Measurements from ENCODE around the gene DFFA.
"Not testable (repeated sequence)": the region's sequence is repeated elsewhere in the genome, so short reads cannot be mapped to it uniquely, and the experiment has no call there.

The DFFA gene

GRCh38 chr1:10472220-10473144 lies at the start of gene DFFA:
Gene DFFA (minus strand): TSS chr1:10472529. CDS start chr1:10472458, 71 bp downstream.
- DNase-seq (ENCODE audit: low spot score), result peak; percentile 96

GRCh38 chr1:10521537-10522157 lies 49.3 kb upstream of the DFFA start:
- no peak for DNase-seq (ENCODE audit: low spot score)

GRCh38 chr1:10520952-10521351 lies 48.6 kb upstream of the DFFA start:
- DNase-seq (ENCODE audit: low spot score), result no peak

- no peak for DNase-seq (ENCODE audit: low spot score)
Observed at GRCh38 chr1:10520497-10520896, 48.2 kb upstream of the DFFA start.

- no peak for DNase-seq (ENCODE audit: low spot score)
Observed at GRCh38 chr1:10519016-10519417, 46.7 kb upstream of the DFFA start.

GRCh38 chr1:10517677-10517982 lies 45.3 kb upstream of the DFFA start:
- no peak for DNase-seq (ENCODE audit: low spot score)

GRCh38 chr1:10516925-10517676 lies 44.8 kb upstream of the DFFA start:
- DNase-seq (ENCODE audit: low spot score), result no peak

- no peak for DNase-seq (ENCODE audit: low spot score)
Observed at GRCh38 chr1:10515976-10516750, 43.8 kb upstream of the DFFA start.

GRCh38 chr1:10515301-10515975 lies 43.1 kb upstream of the DFFA start:
- no peak for DNase-seq (ENCODE audit: low spot score)

- DNase-seq (ENCODE audit: low spot score), result peak; percentile 34
Observed at GRCh38 chr1:10514490-10515235, 42.3 kb upstream of the DFFA start.

GRCh38 chr1:10513199-10513598 lies 40.9 kb upstream of the DFFA start:
- no peak for DNase-seq (ENCODE audit: low spot score)

GRCh38 chr1:10511494-10511885 lies 39.2 kb upstream of the DFFA start:
- DNase-seq (ENCODE audit: low spot score), result no peak

GRCh38 chr1:10510520-10511493 lies 38.5 kb upstream of the DFFA start:
- peak; percentile 74 for DNase-seq (ENCODE audit: low spot score)

- no peak for DNase-seq (ENCODE audit: low spot score)
Observed at GRCh38 chr1:10509809-10510509, 37.6 kb upstream of the DFFA start.

- no peak for DNase-seq (ENCODE audit: low spot score)
Observed at GRCh38 chr1:10508511-10508951, 36.2 kb upstream of the DFFA start.

GRCh38 chr1:10507111-10507879 lies 35.0 kb upstream of the DFFA start:
- DNase-seq (ENCODE audit: low spot score), result peak; percentile 85

GRCh38 chr1:10506677-10507047 lies 34.3 kb upstream of the DFFA start:
- DNase-seq (ENCODE audit: low spot score), result no peak

- DNase-seq (ENCODE audit: low spot score), result not testable (repeated sequence)
Observed at GRCh38 chr1:10506046-10506676, 33.8 kb upstream of the DFFA start.
